NCI-H446 (cell line): ENCODE data around the gene NPTX1.

Experiments used
- DNase-seq, 2 experiments: peaks; one replicate each; lab custom pipeline; 2025; lab: John Stamatoyannopoulos, UW

The NPTX1 gene

DNA sequence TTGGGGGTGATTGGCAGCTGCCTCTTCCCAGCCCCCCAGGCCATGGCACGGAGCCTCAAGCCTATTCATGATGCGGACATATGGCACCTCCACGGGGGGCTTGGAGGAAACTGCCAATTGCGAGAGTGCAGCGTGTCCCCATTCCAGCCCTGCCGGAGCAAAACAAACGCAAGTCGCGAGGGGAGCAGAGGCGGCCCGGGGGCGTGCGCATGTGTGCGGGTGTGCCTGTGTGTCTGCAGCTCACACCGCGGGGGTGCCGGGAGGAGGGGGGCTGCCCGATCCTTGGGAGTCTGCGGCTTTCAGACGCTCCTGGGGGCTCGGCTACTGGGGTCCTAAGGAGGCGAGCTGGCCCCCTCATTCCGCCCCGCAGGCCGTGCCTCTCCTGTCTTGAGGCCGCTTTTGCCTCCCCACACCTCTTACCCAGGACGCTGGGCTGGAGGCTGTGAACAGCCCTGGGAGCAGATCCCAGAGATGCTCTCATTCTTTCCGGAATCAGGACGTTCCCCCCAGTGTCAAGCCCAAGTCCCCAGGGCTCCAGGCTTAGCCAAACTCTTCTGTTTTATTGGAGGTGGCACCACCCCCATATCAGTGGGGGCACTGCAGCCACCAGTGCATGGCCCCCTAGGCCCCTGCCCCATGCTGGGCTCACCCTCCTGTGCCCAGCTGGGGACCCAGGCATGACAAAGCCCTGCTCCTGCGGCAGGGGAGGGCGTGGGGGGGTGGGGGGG lies 32.3 kb downstream of the NPTX1 start:
- DNase-seq = peak; percentile 79 to 94

GRCh38 chr17:80443498-80443897 lies 32.9 kb downstream of the NPTX1 start:
- DNase-seq = no peak

- no peak for DNase-seq
Observed at GRCh38 chr17:80442764-80443163, 33.6 kb downstream of the NPTX1 start.

GRCh38 chr17:80442323-80442659 lies 34.1 kb downstream of the NPTX1 start:
- DNase-seq = no peak

DNA sequence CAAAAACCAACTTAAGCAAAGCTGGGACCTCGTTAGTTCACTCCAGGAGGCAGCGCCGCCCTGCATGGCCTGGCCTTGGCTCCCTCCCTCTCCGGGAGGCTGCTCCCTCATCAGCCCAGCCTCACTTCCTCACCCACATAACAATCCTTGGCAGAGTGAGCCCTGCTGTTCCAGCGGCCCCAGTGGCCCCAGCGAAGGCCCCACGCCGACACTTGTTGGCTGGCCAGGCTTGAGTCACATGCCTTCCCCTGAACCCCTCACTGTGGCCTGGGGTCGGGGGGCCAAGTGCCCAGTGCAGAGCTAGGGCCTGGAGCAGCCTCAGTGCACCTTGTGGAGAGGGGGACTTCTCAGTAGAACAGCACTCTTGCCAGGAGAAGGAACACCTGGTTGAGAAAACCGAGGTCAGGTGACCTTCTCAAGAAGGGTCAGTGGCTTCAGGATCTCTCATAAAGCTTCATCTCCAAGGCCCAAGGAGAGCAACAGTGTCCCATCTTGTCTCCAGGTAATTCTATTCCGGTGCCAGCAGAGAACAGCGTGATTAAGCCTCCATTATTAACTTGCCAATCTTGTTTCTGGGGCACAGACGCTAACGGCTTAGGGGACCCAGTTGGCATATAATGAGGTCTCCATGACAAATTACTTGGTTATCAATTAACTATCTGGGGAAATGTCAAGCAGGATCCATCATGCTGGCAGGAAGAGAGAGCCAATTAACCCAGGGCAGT lies 34.6 kb downstream of the NPTX1 start:
- no peak for DNase-seq

DNA sequence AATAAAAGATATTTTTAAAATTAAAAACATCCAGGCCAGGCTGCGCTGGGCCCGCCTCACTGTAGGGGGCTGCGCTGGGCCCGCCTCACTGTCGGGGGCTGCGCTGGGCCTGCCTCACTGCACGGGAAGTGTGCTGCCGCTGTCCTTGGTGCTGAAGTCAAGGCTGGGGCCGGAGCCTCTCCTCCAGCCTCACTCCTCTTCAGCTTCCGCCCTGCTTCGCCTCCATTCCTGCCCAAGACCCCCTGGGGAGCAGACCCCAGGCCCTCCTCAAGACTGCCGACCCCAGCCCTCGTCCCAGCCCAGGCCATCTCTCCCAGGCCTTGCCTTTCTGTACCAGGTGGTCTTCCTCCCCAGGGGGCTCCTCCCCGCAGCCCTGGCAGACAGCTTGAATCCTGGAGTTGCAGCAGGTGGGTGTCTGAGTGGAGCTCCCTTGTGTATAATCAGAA lies 35.3 kb downstream of the NPTX1 start:
- DNase-seq = no peak

DNA sequence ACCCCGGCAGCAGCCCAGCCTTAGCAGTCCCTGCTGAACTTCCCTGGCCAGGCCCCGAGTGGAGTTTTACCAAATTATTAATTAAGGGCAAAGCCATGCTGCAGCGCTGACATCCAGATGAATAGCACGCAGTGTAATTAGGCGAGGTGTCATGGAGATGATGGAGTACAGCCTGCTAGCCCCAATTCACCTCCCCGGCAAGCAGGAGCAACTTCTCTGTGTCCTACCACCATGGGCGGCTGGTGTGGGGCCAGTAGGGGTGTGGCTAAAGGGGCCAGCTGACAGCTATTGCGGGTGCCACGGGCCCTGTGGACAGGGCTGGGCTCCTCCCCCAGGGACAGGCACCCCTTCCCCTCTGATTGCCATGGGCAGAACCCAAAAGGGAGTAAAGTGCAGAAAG lies 36.9 kb downstream of the NPTX1 start:
- DNase-seq = no peak

GRCh38 chr17:80438806-80439205 lies 37.6 kb downstream of the NPTX1 start:
- no peak for DNase-seq

DNA sequence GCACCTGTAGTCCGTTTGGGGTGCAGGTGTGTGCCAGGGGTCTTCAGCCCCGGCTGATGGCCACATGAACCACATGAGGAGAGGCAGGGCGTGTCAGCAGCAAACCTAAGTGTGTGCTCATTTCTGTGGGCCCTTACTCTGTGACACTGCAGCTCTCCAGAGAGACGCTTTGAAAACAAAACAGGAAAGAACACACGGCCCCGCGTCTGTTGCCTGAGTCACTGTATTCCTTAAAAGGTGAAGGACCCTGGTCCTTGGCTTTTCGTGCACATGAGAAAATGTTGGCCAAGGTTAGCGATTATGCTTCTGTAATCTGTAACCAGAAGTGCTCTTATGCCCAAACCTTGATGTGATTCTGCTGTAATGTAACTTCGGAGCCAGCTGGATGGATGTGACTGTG lies 38.9 kb downstream of the NPTX1 start:
- no peak for DNase-seq

- DNase-seq = no peak
Observed at GRCh38 chr17:80433916-80434666, 42.3 kb downstream of the NPTX1 start.

- DNase-seq = no peak
Observed at GRCh38 chr17:80432961-80433550, 43.4 kb downstream of the NPTX1 start.

DNA sequence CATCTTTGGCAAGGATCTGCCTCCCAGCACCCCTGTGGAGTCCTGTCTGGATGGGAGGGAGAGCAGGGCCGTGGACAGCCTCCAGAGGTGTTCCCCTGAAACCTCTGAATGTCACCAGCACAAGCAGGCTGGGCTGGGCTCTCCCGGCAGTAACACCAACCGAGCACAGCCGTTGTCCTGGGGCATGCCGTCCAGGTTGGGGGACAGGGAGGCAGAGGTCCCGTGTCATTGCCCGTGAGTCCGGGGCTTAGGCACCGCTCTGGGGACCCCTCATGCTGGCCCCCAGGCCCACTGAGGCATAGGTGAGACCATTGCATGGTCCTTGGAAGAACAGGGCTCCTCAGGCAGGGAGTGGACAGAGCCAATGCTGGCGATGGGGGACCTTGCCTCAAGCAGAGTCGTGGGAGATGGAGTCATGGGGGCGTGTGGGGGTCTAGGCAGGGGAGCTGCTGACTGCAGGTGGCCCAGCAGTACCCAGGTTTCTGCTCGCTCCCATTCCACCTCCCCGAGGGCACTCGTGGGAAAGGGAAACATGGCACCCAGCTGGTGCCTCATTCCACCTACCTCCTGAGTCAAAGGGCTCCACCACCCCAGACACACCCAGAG lies 44.0 kb downstream of the NPTX1 start:
- DNase-seq = no peak

- DNase-seq = no peak
Observed at GRCh38 chr17:80431246-80432195, 44.9 kb downstream of the NPTX1 start.

- DNase-seq = no peak
Observed at GRCh38 chr17:80430446-80431245, 45.8 kb downstream of the NPTX1 start.

DNA sequence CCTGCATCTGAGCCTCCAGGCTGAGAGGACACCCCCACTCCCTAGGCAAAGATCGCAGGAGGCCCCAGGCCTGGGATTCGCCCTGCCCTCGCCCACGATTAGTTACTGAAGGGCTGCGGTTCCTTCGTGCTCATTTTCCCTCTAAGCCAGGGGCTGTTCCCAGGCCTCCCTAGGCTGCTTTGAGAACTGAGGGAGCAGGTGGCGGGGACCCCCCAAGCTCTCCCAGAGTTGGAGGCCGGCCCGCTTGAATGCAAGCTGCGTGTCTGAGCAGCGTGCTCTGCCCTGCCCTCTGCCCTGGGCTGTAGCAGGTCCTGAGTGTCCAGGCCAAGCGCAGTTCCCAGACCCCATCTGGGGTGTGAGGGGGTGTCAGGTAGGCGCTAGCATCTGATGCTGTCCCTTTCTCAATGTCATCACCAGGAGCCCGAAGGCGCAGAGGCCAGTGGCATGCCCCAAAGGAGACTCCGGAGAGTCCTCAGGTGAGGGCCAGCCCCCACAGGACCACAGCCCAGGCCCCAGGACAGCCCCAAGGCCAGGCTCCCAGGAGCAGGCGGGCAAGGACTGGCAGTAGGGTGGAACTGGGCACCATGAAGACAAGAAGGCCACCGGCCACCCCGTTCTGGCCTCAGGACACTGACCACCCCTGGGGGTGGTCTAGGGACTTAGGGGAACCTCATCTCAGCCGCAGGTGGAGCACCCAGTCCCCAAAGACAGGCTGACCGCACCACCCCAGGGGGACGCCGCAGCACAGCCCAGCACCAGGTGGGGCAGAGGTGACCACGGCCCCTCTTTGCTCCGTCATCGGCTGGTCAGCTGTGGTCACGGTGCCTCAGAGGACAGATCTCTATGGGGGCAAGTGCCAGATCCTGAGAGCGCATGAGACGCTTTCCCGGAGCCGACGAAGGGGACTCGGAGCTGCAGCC lies 46.8 kb downstream of the NPTX1 start:
- no peak for DNase-seq

DNA sequence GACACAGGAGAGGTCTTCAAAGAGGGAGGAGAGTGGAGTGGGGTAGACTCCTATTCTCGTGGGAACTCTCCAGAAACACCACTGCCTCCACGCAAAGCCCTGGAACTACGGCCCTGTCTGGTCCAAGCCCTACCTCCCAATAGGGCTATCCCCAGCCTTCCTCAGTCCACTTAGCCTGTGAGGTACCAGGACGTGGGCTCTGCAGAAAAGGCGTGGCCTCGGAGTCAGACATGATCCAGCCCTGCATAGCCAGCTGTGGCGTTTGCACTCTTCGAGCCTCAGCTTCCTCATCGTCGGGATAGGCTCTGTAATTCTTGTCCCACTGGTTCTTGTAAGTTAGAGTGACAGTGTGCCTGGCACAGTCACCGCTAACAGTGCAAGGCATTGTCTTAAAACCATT lies 47.6 kb downstream of the NPTX1 start:
- no peak for DNase-seq

- no peak for DNase-seq
Observed at GRCh38 chr17:80428363-80428762, 48.0 kb downstream of the NPTX1 start.

DNA sequence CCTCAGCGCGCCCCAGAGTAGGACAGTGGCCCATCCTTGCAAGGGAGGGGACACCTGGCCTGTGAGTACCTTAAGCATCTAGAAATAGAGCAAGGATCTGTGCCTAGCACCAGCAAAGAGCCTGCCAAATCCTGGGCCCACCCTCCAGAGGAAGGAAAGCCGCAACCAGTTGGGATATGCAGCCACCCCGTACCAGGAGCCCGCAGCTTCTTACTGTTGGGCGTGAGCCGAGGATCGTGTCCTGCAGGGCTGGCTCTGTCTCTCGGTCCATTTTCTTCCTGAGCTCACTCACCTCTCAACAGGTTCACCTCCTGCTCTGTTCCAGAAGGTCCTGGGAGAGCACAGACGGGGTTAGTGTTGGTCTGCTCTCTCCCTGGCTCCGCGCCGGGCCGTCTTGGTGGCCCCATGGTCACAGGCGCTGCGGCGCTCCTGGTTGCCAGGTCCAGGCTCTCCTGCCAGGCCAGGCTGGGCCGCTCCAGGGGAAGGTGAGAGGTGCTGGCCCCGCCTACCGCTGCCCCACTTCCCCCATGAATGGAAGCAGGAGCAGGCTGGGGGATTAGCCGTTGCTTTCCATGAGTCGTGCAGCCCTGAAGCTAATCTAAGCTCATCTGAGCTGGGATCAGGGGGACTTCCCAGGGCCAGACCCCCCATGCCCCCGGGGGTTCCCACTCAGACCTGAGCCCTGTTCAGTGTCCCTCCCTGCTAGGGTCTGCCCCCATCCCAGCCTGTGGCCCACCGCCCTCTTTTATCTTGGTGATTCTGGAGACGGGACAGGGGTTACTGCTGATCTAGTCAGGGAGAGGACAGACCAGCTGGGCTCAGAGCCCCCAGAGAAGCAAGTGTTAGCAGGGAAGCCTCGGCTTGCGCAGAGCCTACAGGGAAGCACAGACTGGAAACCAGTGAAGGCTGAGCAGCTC lies 48.8 kb downstream of the NPTX1 start:
- no peak for DNase-seq
